GM19035 (cell line): ENCODE data around the gene FOXE3.

ENCODE experiments used
- ATAC-seq: cut with Tn5 transposase; IDR thresholded peaks from one replicate; pipeline ENCODE4 v1.9.1; 2021; ENCODE audit not compliant: unreplicated experiment

FOXE3 gene

DNA sequence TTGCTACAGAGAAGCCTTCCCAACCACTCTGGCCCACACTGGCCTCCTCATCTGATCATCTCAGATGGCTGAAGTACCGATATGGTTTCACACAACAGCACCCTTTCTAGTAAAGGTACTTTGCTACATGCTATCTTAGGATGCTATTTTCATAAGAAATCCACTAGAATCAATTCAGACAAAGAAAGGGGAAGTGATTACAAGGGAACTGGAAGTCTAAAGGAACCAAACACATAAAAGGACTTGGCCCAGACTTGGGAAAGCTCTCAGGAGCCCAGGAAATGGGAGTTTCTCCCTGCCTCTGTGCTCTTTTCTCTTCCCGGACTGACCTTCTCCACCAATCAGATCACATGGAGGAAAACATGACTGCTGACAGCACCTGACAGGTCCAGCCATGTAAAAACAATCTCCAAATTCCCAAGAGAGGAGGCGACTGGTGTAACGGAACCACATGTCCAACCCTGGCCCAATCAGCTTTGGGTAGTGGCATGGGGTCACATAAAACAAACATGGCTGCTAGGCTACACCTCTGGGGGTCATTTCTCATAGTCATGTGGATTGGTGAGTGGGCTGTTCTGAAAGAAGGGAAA is 12.7 kb upstream of the FOXE3 start:
- ATAC-seq = no peak

DNA sequence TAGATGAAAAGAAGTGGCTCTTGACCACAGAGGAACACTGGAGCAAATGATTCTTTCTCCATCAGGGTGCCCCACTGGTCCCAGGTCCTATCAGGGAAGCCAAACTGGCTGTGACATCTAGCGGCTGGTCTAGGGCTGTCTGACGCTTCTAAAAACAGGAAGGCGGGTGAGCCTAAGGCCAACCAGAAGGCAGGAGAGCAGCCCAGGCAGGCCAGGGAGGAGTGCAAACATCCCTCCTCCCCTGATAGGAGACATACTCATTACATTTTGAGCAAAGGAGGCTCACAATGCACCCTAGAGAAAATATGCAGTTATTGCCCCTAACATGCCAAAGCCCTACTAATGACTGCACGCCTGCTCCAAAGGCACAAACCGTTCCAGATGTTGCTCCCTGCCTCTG is 10.4 kb upstream of the FOXE3 start:
- ATAC-seq = no peak

DNA sequence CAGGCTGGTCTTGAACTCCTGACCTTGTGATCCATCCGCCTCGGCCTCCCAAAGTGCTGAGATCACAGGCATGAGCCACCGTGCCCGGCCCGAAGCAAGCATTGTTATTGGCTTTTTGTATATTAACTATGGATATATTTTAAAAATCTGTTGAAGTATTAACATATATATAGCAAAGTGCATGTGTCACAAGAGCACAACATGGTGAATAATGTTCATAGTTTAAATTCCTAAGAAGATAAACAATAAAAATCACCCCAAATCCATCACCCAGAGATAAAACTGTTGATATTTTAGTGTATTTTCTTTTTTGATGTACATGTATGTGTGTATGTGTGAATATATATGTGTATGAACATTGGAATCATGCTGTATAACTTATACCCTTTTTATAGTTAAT is 9.1 kb upstream of the FOXE3 start:
- no peak for ATAC-seq

DNA sequence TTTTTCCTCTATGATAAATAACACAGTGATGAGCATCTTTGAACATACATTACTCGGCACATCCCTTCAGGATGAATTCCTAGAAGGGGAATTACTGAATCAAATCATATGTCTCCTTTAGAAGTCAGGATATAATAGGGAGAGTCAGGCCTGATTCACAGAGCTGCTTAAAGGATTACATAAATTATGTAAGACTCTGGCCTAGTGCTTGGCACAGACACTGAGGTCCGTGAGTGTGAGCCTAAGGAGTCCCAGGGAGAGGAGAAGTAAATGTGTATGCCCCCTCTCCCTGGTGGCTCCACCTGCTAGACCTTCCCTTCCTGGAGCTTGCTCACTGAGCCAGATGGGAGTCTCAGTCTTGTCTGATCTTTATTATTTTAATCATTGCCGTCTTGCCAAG is 8.6 kb upstream of the FOXE3 start:
- no peak for ATAC-seq

DNA sequence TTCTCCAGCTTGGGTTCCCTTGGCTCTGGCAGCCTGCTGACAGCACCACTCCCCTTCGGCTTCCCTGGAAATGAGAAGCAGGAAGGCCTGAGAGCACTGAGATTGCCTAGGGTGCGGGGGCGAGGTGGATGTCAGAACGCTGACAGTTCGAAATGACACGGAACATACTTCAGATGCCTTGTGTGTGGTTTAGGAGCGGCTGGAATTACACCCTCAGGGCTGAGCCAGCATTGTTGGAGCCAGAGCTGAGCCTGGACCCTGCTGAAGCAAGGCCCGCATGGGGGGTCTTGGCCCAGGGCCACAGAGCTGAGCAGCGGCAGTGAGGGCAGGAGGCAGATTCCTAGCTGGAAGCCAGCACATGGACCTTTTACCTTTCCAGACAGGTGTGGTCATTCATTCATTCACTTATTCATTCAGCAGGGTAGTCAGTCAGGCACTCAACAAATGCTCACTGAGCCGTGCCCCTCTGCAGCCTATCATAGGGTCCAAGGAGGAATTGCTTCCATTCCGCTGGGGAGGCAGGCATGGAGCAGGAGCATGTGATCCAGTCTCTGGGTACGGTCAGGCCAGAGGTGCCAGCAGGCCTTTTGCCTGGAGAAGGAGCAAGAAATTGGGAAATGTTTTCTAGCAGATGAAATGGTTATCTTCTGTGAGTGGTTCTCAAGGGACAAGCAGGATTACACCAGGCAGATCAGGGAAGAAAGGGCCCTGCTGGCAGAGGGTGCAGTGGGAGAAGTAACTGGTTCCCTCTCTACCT is 6.6 kb upstream of the FOXE3 start:
- no peak for ATAC-seq

DNA sequence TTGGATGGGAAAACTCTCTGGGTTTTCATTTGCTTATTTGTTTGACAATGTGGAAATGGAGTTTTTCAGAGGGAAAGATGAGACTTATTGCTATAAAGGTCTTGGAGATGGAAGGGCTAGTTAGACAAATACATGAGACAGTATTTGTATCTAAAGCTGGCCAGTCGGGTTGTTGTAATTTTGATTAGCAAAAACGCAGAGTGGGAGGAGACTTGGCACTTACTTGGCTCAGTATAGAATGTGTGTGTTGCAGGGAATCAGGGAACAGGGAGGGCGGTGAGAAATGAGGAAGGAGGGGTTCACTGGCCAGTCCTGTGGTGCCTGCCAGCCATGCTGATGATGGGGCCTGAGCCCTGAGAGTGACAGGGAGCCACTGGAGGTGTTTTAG is 6.0 kb upstream of the FOXE3 start:
- no peak for ATAC-seq

DNA sequence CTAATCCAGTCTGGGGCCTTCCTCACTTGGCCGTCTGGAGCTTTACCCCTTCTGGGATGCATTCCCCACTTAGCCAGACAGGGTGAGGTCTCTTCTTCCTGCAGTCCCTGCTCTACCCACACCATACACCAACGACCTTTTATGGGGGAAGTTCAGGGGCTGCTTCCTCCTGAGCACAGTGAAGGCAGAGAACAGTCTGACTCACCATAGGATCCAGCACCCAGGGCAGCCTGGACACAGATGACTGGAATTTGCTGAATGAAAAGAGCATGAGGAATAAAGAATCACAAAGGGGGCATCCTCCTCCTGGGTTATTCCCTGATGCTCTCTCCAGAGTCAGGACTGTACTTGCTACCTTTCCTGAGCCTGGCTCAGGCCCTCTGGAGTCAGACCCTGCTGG is 4.6 kb upstream of the FOXE3 start:
- ATAC-seq = no peak

DNA sequence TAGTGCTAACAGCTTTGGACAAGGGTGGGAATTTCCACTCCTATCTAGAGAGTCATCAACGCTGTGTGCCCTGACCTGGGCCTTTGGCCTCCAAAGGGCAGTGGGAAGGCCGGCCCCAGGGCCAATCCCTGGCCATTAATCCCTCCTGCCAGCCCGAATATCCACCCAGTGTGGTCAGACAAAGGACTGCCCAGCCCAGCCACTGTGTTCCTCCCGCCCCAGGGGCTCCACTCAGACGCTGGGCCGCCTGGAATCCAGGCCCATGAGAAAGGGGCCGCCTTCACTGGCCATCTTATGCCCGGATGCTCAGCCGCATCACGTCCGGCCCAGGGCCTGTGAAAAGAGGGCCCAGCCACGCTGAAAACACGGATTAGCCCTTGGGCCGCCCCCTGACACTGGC is 3.6 kb upstream of the FOXE3 start:
- no peak for ATAC-seq

DNA sequence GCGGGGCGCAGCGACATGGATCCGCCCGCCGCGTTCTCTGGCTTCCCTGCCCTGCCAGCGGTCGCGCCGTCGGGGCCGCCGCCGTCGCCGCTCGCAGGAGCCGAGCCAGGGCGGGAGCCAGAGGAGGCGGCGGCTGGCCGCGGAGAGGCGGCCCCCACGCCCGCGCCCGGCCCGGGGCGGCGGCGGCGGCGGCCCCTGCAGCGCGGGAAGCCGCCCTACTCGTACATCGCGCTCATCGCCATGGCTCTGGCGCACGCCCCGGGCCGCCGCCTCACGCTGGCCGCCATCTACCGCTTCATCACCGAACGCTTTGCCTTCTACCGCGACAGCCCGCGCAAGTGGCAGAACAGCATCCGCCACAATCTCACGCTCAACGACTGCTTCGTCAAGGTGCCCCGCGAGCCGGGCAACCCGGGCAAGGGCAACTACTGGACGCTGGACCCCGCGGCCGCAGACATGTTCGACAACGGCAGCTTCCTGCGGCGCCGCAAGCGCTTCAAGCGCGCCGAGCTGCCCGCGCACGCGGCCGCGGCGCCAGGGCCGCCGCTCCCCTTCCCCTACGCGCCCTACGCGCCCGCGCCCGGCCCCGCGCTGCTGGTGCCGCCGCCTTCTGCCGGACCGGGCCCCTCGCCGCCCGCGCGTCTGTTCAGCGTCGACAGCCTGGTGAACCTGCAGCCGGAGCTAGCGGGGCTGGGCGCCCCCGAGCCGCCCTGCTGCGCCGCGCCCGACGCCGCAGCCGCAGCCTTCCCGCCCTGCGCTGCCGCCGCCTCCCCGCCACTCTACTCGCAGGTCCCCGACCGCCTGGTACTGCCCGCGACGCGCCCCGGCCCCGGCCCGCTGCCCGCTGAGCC is 459 bp downstream of the FOXE3 start:
- ATAC-seq = no peak

DNA sequence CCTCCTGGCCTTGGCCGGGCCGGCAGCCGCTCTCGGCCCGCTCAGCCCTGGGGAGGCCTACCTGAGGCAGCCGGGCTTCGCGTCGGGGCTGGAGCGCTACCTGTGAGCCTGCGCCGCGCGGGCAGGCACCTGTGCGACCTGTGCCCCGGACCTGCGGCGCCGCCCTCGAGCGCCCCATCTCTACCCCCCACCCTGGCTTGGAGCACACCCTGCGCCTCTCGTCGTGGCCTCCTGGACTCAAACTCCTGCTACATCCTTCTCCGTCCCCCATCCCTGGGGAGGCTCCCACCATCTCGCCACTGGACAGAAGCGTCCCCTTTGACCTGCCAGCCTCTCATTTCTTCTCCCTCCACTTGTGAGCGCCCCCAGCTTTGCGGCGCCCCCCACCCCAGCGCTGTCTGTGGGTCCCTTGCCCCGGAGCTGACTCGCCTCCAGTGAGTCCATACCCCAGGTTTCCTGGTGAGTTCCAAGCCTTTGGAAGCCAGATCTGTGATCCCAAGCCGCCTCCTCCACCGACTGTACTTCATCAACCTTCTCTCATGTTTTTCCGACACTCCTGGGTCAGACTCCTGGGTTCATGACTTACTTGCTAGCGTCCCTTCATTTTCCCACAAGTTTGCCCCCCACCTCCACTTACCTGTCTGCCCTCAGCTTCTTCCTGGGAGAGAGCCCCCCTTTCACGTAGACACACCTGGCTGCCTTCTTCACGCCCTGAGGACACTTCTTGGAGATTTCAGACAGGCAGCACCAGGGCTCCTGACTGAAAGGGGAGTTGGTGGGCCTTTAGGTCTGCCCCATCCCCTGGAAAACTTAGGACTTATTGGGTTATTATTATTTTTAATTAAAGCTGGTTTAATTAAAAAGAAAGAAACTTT is 1.3 kb downstream of the FOXE3 start:
- no peak for ATAC-seq

DNA sequence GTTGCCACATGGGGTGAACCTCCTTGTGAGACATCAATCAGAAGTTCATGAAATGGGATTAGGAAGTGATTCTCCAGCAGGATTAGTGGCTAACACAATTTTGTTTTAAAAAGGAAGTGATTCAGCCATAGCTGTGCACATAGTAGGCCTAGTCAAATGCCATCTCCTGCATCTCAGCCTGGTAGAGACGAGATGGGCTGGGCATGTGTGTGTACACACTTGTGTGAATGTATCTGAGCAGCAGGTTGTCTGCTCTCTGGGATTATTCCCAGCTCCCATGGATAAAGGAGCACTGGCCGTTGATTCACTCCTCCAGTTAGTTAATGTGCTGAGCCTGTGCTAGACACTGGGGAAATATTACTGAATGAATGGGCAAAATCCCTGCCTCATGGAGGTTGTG is 2.0 kb downstream of the FOXE3 start:
- no peak for ATAC-seq

DNA sequence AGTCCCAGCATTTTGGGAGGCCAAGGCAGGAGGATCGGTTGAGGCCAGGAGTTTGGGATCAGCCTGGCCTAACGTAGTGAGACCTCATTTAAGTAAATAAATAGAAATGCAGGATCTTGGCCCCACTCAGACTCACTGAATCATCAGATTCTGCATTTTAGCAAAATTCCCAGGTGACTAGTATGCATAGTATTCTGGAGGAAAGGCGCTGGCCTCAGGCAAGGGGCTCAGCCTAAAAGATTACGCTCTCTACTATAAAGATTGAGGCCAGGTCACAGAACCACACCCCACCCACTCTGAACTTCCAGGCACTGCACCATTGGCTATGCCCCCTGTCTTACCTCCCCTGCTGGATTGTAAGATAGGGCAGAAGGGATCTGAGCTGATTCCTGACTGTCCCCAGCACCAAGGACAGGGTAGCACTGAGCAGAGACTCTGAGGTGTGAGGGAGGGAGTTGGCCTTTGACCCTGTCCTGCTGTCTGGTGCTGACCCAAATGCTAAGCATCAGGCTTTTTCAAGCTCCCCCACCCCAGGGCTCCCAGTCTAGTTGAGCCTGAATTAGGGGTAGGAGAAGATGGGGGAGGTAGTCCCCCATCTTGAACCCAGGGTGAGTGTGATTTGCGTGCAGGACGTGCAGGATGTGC is 2.7 kb downstream of the FOXE3 start:
- ATAC-seq = no peak

DNA sequence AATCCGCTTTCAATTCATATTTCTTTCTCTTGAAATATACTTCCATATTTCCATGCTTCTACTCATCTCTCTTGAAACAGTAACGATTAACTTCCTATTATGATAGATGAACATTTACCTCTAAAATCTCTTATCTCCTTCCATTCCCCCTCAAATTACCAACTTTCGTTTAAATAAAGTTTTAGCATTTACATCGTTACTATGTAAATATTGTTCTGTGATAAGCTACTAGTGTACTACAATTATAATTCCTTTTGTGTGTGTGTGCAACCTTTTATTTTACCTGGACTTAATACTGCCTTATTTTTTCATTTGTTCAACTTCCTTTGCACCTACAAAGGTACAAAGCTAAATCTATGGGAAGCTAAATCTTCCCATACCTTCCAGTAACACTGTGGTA is 4.5 kb downstream of the FOXE3 start:
- no peak for ATAC-seq

DNA sequence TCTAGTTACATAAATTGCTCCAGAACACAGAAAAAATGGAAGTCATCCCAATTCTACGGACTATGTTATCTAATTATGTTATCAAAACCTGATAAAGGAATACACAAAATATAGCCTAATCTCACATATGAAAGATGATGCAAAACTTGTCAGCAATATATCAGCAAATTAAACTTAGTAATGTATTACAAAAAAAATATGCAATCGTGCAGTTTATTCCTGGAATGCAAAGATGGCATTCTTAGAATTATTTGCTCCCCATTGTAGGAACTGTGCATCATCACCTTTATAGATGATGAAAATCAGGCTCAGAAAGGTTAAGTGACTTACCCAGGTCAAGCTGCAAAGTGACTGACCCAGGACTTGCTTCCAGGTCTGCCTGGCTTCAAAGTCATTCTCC is 7.8 kb downstream of the FOXE3 start:
- ATAC-seq = no peak

DNA sequence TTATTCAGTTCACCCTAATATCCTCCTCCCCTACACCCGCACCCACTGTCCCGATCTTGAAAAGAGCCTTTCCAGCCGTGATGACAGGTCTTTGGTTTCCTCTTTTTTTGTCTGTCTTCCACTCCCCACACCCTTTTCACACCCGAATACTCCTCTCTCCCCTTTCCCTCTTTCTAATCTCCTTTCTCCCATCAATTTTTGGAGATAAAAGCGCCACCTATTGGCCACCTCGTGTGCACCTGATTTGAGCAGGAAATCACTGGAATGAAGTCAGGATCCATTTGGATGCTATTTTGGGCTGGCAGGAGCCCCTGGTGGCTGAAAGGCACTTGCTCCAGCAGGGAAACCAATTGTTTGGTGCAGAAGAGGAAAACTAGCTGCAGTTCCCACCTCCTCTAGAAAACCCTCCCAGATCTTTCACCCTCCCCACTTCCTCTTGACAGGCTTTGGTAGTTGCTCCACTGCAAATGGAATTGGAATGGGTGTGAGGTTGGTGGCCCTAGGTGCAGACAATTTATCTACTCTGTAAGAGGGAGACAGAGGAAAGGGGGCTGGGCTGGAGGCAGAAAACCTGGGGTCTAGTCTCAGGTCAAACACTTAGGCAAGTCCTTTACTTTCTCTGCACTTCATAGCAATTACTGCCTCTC is 8.4 kb downstream of the FOXE3 start:
- no peak for ATAC-seq

DNA sequence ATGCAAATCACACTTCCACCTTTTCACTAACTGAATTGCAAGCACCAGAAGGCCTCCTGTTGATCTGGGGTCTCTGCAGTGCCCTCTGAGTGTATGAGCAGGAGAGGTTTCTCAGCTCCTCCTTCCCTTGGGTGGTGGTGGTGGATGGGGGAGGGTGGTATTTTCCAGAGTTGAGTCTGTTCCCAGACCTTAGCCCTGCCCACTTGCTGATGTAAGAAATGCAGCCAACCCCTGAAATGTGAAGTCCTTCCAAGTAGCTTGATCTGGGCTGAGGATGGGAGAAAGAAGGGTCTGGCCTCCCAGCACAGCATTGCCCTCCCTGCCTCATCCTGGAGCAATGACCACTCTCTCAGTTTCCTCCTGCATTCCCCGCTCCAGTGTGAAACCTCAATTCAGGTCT is 15.4 kb downstream of the FOXE3 start:
- ATAC-seq = no peak

DNA sequence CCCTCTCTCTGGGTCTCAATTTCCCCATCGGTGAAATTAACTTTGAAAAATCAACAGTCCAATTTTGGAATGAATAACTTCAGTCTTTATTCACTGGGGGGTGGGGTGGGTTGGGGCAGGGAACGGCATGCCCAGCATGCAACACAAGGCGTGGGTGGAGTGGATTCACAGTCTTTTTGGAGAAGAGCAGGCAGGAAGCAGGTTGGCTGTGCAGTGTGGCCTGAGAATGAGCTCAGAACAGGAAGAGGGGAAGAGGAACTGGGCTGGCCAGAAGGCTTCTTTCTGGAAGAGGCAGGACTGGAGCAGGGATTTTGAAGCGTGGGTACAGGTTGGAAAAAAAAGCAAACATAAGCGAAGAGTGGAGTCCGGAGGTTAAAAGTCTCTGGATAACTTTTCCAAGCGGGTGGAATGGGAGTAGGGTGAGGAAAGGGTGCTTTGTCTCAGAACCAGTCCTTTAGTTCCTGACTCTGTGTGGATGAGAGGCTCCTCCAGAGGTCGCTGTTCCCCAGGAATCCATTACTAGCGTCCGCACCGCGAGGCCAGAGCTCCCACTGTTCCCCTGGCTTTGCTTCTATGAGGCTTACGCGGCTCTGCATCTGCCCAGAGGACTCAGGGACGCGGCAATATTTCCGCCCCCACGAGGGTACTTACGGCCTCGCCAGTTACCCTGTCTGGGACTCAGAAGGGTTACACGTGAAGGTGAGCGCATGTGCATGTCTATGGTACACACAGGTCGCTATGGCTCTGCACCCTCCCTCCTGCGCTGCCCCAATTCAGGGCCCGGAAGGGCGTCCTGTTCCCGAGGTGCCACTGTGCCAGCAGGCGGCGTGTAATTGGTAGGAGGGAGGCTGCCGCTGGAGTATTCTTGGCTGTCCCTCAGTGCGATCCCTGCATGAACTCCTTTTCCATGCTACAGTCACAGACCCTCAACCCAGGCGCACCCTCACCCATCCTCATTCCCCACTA is 16.3 kb downstream of the FOXE3 start:
- ATAC-seq = no peak

DNA sequence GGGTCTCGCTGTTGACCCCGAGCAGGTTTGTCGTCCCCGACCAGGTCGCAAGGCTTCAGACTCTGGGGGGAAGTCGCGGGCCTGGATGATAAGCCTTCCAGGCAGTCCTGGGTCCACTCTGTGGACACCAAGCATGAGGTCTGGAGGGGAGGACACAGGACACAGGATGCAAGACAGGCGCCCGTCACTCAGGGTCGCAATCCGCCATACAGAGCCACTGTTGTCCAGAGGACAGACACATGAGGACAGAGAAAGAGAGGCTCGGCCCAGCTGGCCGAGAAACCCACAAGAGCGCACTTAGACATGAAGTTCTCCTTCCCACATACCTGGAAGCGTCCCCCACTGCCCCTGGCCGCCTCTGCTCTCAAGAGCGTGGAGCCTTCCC is 16.9 kb downstream of the FOXE3 start:
- ATAC-seq = no peak

DNA sequence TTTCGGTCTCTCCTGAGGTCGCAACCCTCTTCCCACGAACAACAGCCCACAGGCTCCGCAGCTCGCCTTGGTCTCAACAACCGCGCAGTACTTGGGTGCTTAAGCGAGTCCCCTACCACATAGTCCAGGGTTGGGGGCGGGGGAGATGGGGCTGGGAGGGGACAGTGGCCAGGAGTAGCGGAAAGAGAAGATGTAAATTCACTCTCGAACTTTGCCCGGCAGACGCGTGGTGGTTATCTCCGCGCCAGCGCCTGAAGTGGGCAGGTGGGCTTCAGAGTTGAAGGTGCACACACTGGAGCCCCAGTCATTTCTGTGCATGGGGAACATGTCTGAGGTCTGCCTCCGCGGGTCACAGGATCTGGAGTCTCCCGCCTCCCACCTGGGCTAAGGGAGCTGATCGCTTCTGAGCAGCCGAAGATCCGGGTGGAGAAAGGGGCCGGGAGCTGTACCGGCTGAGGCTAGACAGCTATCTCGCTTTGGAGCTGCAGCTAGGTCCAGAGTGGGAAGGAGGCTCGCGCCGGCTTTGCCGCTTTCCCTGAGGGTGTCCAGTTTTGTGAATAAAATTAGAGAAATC is 17.5 kb downstream of the FOXE3 start:
- ATAC-seq = no peak
